ENCODE measurements around the gene VANGL1.

Gene VANGL1

DNA sequence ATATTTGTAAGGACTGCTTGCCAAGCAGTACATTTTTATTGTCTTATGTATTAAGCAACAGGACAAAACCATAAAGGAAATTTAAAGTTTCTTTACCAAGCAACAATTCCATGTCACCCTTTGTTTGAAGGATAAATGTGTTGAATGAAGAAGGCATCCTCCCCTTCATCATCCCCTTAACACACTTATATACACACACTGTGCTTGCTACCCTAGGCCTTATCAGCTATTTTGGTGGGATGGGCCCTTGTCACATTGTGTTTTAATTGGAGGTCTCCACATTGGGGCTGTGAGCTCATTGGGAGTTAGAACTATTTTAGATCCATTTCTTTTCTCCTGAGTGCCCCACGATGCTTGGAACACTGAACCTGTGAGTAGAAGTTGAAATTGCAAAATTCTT, 1.9 kb downstream of the VANGL1 start:
- Histone ChIP-seq H2BK15ac (ENCODE audit: low read depth, poor library complexity, severe bottlenecking) (no peak overlapping the region), H3K4me2 (ENCODE audit: low read length, poor library complexity, severe bottlenecking) (no peak overlapping the region), H3K18ac (ENCODE audit: low read depth in 1 of 2, low read length in 2 of 2) (no peak overlapping the region), H3K36me3 (ENCODE audit: control insufficient read depth in 1 of 2, insufficient read depth in 2 of 2, low read depth in 1 of 2, low read length in 2 of 2) (no peaks in the 10 kb centered on the region), H3K4ac (ENCODE audit: low read depth in 1 of 2, low read length in 2 of 2) (no peak overlapping the region), H2BK12ac (ENCODE audit: low read length in 2 of 2) (no peak overlapping the region), H4K8ac (ENCODE audit: low read length) (no peak overlapping the region), H3K79me1 (replicated peaks; ENCODE audit: low read length, poor library complexity, severe bottlenecking) (peaks cover 17% of the 10 kb centered on the region), H2BK5ac (ENCODE audit: low read depth, low read length, poor library complexity, severe bottlenecking) (no peak overlapping the region), H4K91ac (ENCODE audit: low read length) (no peak overlapping the region), H3K27me3 (ENCODE audit: control insufficient read depth in 1 of 2, insufficient read depth in 1 of 2, low read length in 2 of 2) (no peaks in the 10 kb centered on the region), H2AK5ac (ENCODE audit: low read length, severe bottlenecking) (no peak overlapping the region), H2AFZ (ENCODE audit: low read depth, low read length) (no peak overlapping the region), H3K27ac (ENCODE audit: low read length, poor library complexity, severe bottlenecking) (no peak overlapping the region), H3K4me3 (ENCODE audit: insufficient read depth in 1 of 2, low read depth in 1 of 2, low read length in 2 of 2) (peak overlapping the region in 1 of 2 experiments; percentile 90), H3K9ac (ENCODE audit: low read length) (peak overlapping the region; percentile 83), H3K14ac (ENCODE audit: low read length in 2 of 2) (no peak overlapping the region), H3K4me1 (ENCODE audit: control insufficient read depth, insufficient read depth, low read depth, low read length) (peaks cover 9% of the 10 kb centered on the region), H2BK120ac (ENCODE audit: low read depth, low read length) (no peak overlapping the region), H3K23ac (ENCODE audit: low read length in 2 of 2) (no peak overlapping the region), H3K9me3 (ENCODE audit: control insufficient read depth, low read length) (peaks cover under 1% of the 10 kb centered on the region)
- DNase-seq, result no peak
- no CpG with 5 or more reads among the region's 1 CpG for WGBS

- H2BK12ac ChIP-seq (ENCODE audit: low read length in 2 of 2), result no peak overlapping the region
- 91% methylated on average over 1 of the region's 3 CpGs for WGBS
These were observed 2.3 kb downstream of the VANGL1 start for GRCh38 chr1:115644109-115644508.

GRCh38 chr1:115647047-115647446, 5.3 kb downstream of the VANGL1 start:
- no peak overlapping the region for H2AK5ac ChIP-seq (ENCODE audit: low read length, severe bottlenecking)
- H4K8ac ChIP-seq (ENCODE audit: low read length), result no peak overlapping the region

More at GRCh38 chr1:115644109-115644508, 2.3 kb downstream of the VANGL1 start:
- Histone ChIP-seq H3K79me1 (replicated peaks; ENCODE audit: low read length, poor library complexity, severe bottlenecking) (peaks cover 17% of the 10 kb centered on the region), H2AK5ac (ENCODE audit: low read length, severe bottlenecking) (no peak overlapping the region), H3K27ac (ENCODE audit: low read length, poor library complexity, severe bottlenecking) (no peak overlapping the region), H3K9me3 (ENCODE audit: control insufficient read depth, low read length) (no peaks in the 10 kb centered on the region), H4K91ac (ENCODE audit: low read length) (no peak overlapping the region), H3K14ac (ENCODE audit: low read length in 2 of 2) (no peak overlapping the region), H2AFZ (ENCODE audit: low read depth, low read length) (no peak overlapping the region), H3K9ac (ENCODE audit: low read length) (no peak overlapping the region), H3K23ac (ENCODE audit: low read length in 2 of 2) (no peak overlapping the region), H3K4me2 (ENCODE audit: low read length, poor library complexity, severe bottlenecking) (no peak overlapping the region), H3K4me1 (ENCODE audit: control insufficient read depth, insufficient read depth, low read depth, low read length) (peaks cover 9% of the 10 kb centered on the region), H2BK15ac (ENCODE audit: low read depth, poor library complexity, severe bottlenecking) (no peak overlapping the region), H3K4me3 (ENCODE audit: insufficient read depth in 1 of 2, low read depth in 1 of 2, low read length in 2 of 2) (no peak overlapping the region), H3K27me3 (ENCODE audit: control insufficient read depth in 1 of 2, insufficient read depth in 1 of 2, low read length in 2 of 2) (no peaks in the 10 kb centered on the region), H3K4ac (ENCODE audit: low read depth in 1 of 2, low read length in 2 of 2) (no peak overlapping the region), H2BK120ac (ENCODE audit: low read depth, low read length) (no peak overlapping the region), H4K8ac (ENCODE audit: low read length) (no peak overlapping the region), H2BK5ac (ENCODE audit: low read depth, low read length, poor library complexity, severe bottlenecking) (no peak overlapping the region), H3K18ac (ENCODE audit: low read depth in 1 of 2, low read length in 2 of 2) (no peak overlapping the region), H3K36me3 (ENCODE audit: control insufficient read depth in 1 of 2, insufficient read depth in 2 of 2, low read depth in 1 of 2, low read length in 2 of 2) (no peaks in the 10 kb centered on the region)
- no peak for DNase-seq

GRCh38 chr1:115647507-115647906, 5.7 kb downstream of the VANGL1 start:
- no peak overlapping the region for H3K4me2 ChIP-seq (ENCODE audit: low read length, poor library complexity, severe bottlenecking)
- H3K9me3 ChIP-seq (ENCODE audit: control insufficient read depth, low read length), result no peaks in the 10 kb centered on the region
- H3K36me3 ChIP-seq (ENCODE audit: control insufficient read depth in 1 of 2, insufficient read depth in 2 of 2, low read depth in 1 of 2, low read length in 2 of 2), result peaks cover 3 to 10% of the 10 kb centered on the region in 2 experiments
- H2BK12ac ChIP-seq (ENCODE audit: low read length in 2 of 2), result no peak overlapping the region
- DNase-seq, result no peak
- H2AK5ac ChIP-seq (ENCODE audit: low read length, severe bottlenecking), result no peak overlapping the region
- H3K27ac ChIP-seq (ENCODE audit: low read length, poor library complexity, severe bottlenecking), result no peak overlapping the region
- H3K9ac ChIP-seq (ENCODE audit: low read length), result no peak overlapping the region
- H3K18ac ChIP-seq (ENCODE audit: low read depth in 1 of 2, low read length in 2 of 2), result no peak overlapping the region
- no peak overlapping the region for H3K23ac ChIP-seq (ENCODE audit: low read length in 2 of 2)
- H3K4ac ChIP-seq (ENCODE audit: low read depth in 1 of 2, low read length in 2 of 2), result no peak overlapping the region
- no peak overlapping the region for H2AFZ ChIP-seq (ENCODE audit: low read depth, low read length)
- H3K14ac ChIP-seq (ENCODE audit: low read length in 2 of 2), result no peak overlapping the region
- H3K4me3 ChIP-seq (ENCODE audit: insufficient read depth in 1 of 2, low read depth in 1 of 2, low read length in 2 of 2), result no peak overlapping the region
- no peaks in the 10 kb centered on the region for H3K27me3 ChIP-seq (ENCODE audit: control insufficient read depth in 1 of 2, insufficient read depth in 1 of 2, low read length in 2 of 2)
- WGBS, result 91% methylated on average over 2 of the region's 2 CpGs
- H4K91ac ChIP-seq (ENCODE audit: low read length), result no peak overlapping the region
- H2BK15ac ChIP-seq (ENCODE audit: low read depth, poor library complexity, severe bottlenecking), result no peak overlapping the region
- H4K8ac ChIP-seq (ENCODE audit: low read length), result no peak overlapping the region
- H3K4me1 ChIP-seq (ENCODE audit: control insufficient read depth, insufficient read depth, low read depth, low read length), result peaks cover 19% of the 10 kb centered on the region
- no peak overlapping the region for H2BK5ac ChIP-seq (ENCODE audit: low read depth, low read length, poor library complexity, severe bottlenecking)
- peaks cover 31% of the 10 kb centered on the region for H3K79me1 ChIP-seq (replicated peaks; ENCODE audit: low read length, poor library complexity, severe bottlenecking)
- H2BK120ac ChIP-seq (ENCODE audit: low read depth, low read length), result no peak overlapping the region

More at GRCh38 chr1:115647047-115647446, 5.3 kb downstream of the VANGL1 start:
- no peak overlapping the region for H2BK12ac ChIP-seq (ENCODE audit: low read length in 2 of 2)
- no peak overlapping the region for H3K4me3 ChIP-seq (ENCODE audit: insufficient read depth in 1 of 2, low read depth in 1 of 2, low read length in 2 of 2)
- H2BK5ac ChIP-seq (ENCODE audit: low read depth, low read length, poor library complexity, severe bottlenecking), result no peak overlapping the region
- no peak overlapping the region for H3K9ac ChIP-seq (ENCODE audit: low read length)
- H3K9me3 ChIP-seq (ENCODE audit: control insufficient read depth, low read length), result no peaks in the 10 kb centered on the region
- no peak overlapping the region for H4K91ac ChIP-seq (ENCODE audit: low read length)
- no peak for DNase-seq
- no peak overlapping the region for H3K23ac ChIP-seq (ENCODE audit: low read length in 2 of 2)
- H2AFZ ChIP-seq (ENCODE audit: low read depth, low read length), result no peak overlapping the region
- no peak overlapping the region for H3K4me2 ChIP-seq (ENCODE audit: low read length, poor library complexity, severe bottlenecking)
- H3K4me1 ChIP-seq (ENCODE audit: control insufficient read depth, insufficient read depth, low read depth, low read length), result peaks cover 17% of the 10 kb centered on the region
- no peaks in the 10 kb centered on the region for H3K27me3 ChIP-seq (ENCODE audit: control insufficient read depth in 1 of 2, insufficient read depth in 1 of 2, low read length in 2 of 2)
- H3K27ac ChIP-seq (ENCODE audit: low read length, poor library complexity, severe bottlenecking), result no peak overlapping the region
- peaks cover 28% of the 10 kb centered on the region for H3K79me1 ChIP-seq (replicated peaks; ENCODE audit: low read length, poor library complexity, severe bottlenecking)
- H3K14ac ChIP-seq (ENCODE audit: low read length in 2 of 2), result no peak overlapping the region
- 82% methylated on average over 2 of the region's 2 CpGs for WGBS
- H3K36me3 ChIP-seq (ENCODE audit: control insufficient read depth in 1 of 2, insufficient read depth in 2 of 2, low read depth in 1 of 2, low read length in 2 of 2), result peaks cover 2 to 5% of the 10 kb centered on the region in 2 experiments
- H3K4ac ChIP-seq (ENCODE audit: low read depth in 1 of 2, low read length in 2 of 2), result no peak overlapping the region
- H2BK15ac ChIP-seq (ENCODE audit: low read depth, poor library complexity, severe bottlenecking), result no peak overlapping the region
- H2BK120ac ChIP-seq (ENCODE audit: low read depth, low read length), result no peak overlapping the region
- no peak overlapping the region for H3K18ac ChIP-seq (ENCODE audit: low read depth in 1 of 2, low read length in 2 of 2)

All from mesenchymal stem cell (in vitro differentiated cells and primary cell).